GM23338 (cell line): ENCODE results near the gene HS1BP3. TPM values are rescaled to one million over a fixed set of nuclear protein-coding genes. Genes with fewer than 3 reads are reported as not detected.

Source experiments
- ATAC-seq: fragments of 200-7000 bp; cut with Tn5 transposase; 3 replicates; pipeline ENCODE4 v1.9.1; 2020
- DNase-seq: peaks from one replicate; pipeline ENCODE4 v3.0.0-alpha.2; 2015; ENCODE audit warnings: low spot score
- H2AFZ ChIP-seq: fragments of 200-600 bp; sonication (generic); 2 replicates; pipeline ENCODE4 v1.8.0; 2016; ENCODE audit warnings: antibody characterized with exemption, mild to moderate bottlenecking, moderate library complexity
- H3F3A ChIP-seq: fragments of 200-600 bp; sonication (generic); replicated peaks from 2 replicates; pipeline ENCODE4 v1.8.0; 2017; ENCODE audit warnings: antibody characterized with exemption, mixed run types, low read depth
- H3K27ac ChIP-seq: fragments of 200-600 bp; sonication (generic); 2 replicates; pipeline ENCODE4 v1.6.1; 2016; ENCODE audit warnings: low read depth
- H3K27me3 ChIP-seq: fragments of 200-600 bp; sonication (generic); 2 replicates; pipeline ENCODE4 v1.8.0; 2016; ENCODE audit warnings: mild to moderate bottlenecking, mixed run types, moderate library complexity; ENCODE audit not compliant: insufficient read depth
- H3K36me3 ChIP-seq: fragments of 200-600 bp; sonication (generic); 2 replicates; pipeline ENCODE4 v1.8.0; 2016; ENCODE audit warnings: mild to moderate bottlenecking; ENCODE audit not compliant: insufficient read depth
- H3K4me1 ChIP-seq: fragments of 200-600 bp; sonication (generic); 2 replicates; pipeline ENCODE4 v1.8.0; 2016; ENCODE audit warnings: mild to moderate bottlenecking, moderate library complexity; ENCODE audit not compliant: insufficient read depth
- H3K4me2 ChIP-seq: fragments of 200-600 bp; sonication (generic); 2 replicates; pipeline ENCODE4 v1.7.1; 2017; ENCODE audit warnings: mixed run types
- H3K4me3 ChIP-seq: fragments of 200-600 bp; sonication (generic); 2 replicates; pipeline ENCODE4 v1.6.1; 2016; ENCODE audit warnings: mixed run types
- H3K79me2 ChIP-seq: fragments of 200-600 bp; sonication (generic); replicated peaks from 2 replicates; pipeline ENCODE4 v1.8.0; 2017; ENCODE audit warnings: mild to moderate bottlenecking; ENCODE audit not compliant: insufficient read depth
- H3K9me2 ChIP-seq: fragments of 200-600 bp; sonication (generic); 2 replicates; pipeline ENCODE4 v1.8.0; 2017; ENCODE audit not compliant: insufficient read depth
- H4K20me1 ChIP-seq: fragments of 200-600 bp; sonication (generic); replicated peaks from 2 replicates; pipeline ENCODE4 v1.8.0; 2017; ENCODE audit warnings: mild to moderate bottlenecking; ENCODE audit not compliant: insufficient read depth
- H3K27ac Mint-ChIP-seq: 2 replicates; pipeline ENCODE4 v1.8.0; 2020; ENCODE audit warnings: inconsistent platforms, mild to moderate bottlenecking, moderate library complexity, mixed read lengths
- H3K27me3 Mint-ChIP-seq: 3 replicates; pipeline ENCODE4 v1.8.0; 2022; ENCODE audit warnings: low read depth, mild to moderate bottlenecking, moderate library complexity, mixed read lengths, inconsistent platforms; ENCODE audit not compliant: insufficient read depth, poor library complexity
- H3K36me3 Mint-ChIP-seq: 3 replicates; pipeline ENCODE4 v1.8.0; 2021; ENCODE audit warnings: low read depth, mild to moderate bottlenecking, inconsistent platforms, moderate library complexity, mixed read lengths
- H3K4me1 Mint-ChIP-seq: 3 replicates; pipeline ENCODE4 v1.8.0; 2020; ENCODE audit warnings: mild to moderate bottlenecking, inconsistent platforms, mixed read lengths
- H3K4me3 Mint-ChIP-seq: 3 replicates; pipeline ENCODE4 v1.8.0; 2021; ENCODE audit warnings: moderate library complexity, mild to moderate bottlenecking, inconsistent platforms, mixed read lengths
- H3K9me3 Mint-ChIP-seq: 3 replicates; pipeline ENCODE4 v1.8.0; 2020; ENCODE audit warnings: moderate library complexity, mild to moderate bottlenecking, inconsistent platforms, mixed read lengths
- STAT1 ChIP-seq: IDR thresholded peaks from one replicate; pipeline ENCODE4 v1.6.1; 2016; ENCODE audit warnings: antibody characterized with exemption; ENCODE audit not compliant: unreplicated experiment
- polyA plus RNA-seq: library from polyadenylated mRNA; unstranded; fragments of >200 nt; fragmentation: Nextera tagmentation; extraction: Ambion mirVana; gene quantifications from 2 replicates; pipeline ENCODE4 v1.2.1, GENCODE V29; 2016
- total RNA-seq: library from RNA; depleted of rRNA; stranded (reverse); fragments of >200 nt; shearing (Covaris generic); gene quantifications from 2 replicates; pipeline ENCODE4 v1.2.3, GENCODE V29; 2014
- TF ChIP-seq, protein P1 (sequence below): IDR thresholded peaks from 2 replicates; pipeline ENCODE4 v1.6.1; 2016; ENCODE audit warnings: antibody characterized with exemption
- TF ChIP-seq, protein P2 (sequence below): fragments of 250-450 bp; sonication (Bioruptor Pico); IDR thresholded peaks from 2 replicates; pipeline ENCODE4 v1.5.0; 2020; ENCODE audit warnings: mild to moderate bottlenecking, moderate library complexity

The HS1BP3 gene
- total and polyA plus RNA-seq, 2 experiments from 2014 or later = 7.2 to 15.0 TPM

DNA sequence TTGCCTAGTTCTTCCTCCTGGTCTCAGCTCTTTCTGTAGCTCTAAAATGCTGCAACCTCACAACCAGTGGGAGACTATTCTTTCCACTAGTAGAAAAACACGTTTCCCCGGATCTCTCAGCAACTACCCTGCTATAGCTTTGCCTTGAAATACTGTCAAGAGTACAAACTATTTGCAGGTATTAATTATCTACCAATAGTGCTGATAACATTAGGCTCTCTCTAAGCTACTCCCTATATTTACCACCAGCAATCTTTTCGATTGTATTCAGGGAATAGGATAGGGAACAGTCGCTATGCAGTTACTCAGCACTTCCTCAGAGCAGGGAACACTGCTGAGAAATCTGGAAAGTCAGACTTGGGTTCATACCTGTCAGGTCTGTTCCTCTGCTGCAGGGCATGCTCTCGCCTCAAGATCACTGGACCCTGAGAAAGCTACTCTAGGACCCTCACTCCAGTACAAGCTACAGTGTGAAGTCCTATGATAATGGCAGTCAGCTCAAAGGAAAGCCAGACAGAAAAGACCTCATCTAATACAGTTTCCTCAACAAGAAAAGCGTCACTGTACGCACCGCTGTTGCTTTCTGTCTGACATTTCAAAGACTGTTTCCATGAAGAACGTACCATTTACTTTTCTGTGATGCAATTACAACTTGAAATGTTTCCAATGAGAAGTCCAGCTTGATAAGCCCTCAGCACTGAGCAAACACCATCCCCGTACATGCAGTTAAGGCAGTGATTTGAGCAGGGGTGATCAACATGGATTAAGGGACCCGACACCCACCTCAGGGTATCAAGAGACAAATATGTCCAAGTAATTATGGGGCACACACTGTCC, 38.7 kb upstream of the HS1BP3 start:
- no peak for ATAC-seq
- no peak overlapping the region for H3K4me2 ChIP-seq
- peaks cover 12% of the 10 kb centered on the region; the same call in 2 of the 3 replicates for H3K36me3 Mint-ChIP-seq

More for the DNA sequence above, 38.7 kb upstream of the HS1BP3 start:
- Histone ChIP-seq H3K79me2 (no peaks in the 10 kb centered on the region), H3K27me3 (no peaks in the 10 kb centered on the region), H3K4me3 (no peak overlapping the region), H3K9me2 (no peaks in the 10 kb centered on the region), H3F3A (no peaks in the 10 kb centered on the region), H4K20me1 (no peaks in the 10 kb centered on the region; the same call in 1 of the 2 replicates), H3K36me3 (no peaks in the 10 kb centered on the region; the same call in 1 of the 2 replicates), H3K27ac (no peak overlapping the region), H2AFZ (no peak overlapping the region), H3K4me1 (no peaks in the 10 kb centered on the region)
- TF ChIP-seq, protein P1, sequence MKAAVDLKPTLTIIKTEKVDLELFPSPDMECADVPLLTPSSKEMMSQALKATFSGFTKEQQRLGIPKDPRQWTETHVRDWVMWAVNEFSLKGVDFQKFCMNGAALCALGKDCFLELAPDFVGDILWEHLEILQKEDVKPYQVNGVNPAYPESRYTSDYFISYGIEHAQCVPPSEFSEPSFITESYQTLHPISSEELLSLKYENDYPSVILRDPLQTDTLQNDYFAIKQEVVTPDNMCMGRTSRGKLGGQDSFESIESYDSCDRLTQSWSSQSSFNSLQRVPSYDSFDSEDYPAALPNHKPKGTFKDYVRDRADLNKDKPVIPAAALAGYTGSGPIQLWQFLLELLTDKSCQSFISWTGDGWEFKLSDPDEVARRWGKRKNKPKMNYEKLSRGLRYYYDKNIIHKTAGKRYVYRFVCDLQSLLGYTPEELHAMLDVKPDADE = no peak
- TF ChIP-seq, protein P2, sequence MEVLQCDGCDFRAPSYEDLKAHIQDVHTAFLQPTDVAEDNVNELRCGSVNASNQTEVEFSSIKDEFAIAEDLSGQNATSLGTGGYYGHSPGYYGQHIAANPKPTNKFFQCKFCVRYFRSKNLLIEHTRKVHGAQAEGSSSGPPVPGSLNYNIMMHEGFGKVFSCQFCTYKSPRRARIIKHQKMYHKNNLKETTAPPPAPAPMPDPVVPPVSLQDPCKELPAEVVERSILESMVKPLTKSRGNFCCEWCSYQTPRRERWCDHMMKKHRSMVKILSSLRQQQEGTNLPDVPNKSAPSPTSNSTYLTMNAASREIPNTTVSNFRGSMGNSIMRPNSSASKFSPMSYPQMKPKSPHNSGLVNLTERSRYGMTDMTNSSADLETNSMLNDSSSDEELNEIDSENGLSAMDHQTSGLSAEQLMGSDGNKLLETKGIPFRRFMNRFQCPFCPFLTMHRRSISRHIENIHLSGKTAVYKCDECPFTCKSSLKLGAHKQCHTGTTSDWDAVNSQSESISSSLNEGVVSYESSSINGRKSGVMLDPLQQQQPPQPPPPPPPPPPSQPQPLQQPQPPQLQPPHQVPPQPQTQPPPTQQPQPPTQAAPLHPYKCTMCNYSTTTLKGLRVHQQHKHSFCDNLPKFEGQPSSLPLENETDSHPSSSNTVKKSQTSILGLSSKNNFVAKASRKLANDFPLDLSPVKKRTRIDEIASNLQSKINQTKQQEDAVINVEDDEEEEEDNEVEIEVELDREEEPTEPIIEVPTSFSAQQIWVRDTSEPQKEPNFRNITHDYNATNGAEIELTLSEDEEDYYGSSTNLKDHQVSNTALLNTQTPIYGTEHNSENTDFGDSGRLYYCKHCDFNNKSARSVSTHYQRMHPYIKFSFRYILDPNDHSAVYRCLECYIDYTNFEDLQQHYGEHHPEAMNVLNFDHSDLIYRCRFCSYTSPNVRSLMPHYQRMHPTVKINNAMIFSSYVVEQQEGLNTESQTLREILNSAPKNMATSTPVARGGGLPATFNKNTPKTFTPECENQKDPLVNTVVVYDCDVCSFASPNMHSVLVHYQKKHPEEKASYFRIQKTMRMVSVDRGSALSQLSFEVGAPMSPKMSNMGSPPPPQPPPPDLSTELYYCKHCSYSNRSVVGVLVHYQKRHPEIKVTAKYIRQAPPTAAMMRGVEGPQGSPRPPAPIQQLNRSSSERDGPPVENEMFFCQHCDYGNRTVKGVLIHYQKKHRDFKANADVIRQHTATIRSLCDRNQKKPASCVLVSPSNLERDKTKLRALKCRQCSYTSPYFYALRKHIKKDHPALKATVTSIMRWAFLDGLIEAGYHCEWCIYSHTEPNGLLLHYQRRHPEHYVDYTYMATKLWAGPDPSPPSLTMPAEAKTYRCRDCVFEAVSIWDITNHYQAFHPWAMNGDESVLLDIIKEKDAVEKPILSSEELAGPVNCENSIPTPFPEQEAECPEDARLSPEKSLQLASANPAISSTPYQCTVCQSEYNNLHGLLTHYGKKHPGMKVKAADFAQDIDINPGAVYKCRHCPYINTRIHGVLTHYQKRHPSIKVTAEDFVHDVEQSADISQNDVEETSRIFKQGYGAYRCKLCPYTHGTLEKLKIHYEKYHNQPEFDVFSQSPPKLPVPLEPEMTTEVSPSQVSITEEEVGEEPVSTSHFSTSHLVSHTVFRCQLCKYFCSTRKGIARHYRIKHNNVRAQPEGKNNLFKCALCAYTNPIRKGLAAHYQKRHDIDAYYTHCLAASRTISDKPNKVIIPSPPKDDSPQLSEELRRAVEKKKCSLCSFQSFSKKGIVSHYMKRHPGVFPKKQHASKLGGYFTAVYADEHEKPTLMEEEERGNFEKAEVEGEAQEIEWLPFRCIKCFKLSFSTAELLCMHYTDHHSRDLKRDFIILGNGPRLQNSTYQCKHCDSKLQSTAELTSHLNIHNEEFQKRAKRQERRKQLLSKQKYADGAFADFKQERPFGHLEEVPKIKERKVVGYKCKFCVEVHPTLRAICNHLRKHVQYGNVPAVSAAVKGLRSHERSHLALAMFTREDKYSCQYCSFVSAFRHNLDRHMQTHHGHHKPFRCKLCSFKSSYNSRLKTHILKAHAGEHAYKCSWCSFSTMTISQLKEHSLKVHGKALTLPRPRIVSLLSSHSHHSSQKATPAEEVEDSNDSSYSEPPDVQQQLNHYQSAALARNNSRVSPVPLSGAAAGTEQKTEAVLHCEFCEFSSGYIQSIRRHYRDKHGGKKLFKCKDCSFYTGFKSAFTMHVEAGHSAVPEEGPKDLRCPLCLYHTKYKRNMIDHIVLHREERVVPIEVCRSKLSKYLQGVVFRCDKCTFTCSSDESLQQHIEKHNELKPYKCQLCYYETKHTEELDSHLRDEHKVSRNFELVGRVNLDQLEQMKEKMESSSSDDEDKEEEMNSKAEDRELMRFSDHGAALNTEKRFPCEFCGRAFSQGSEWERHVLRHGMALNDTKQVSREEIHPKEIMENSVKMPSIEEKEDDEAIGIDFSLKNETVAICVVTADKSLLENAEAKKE (CRISPR knock-in tag) = no peak
- TF ChIP-seq STAT1 = no peak
- Mint-ChIP-seq H3K4me1 (no peaks in the 10 kb centered on the region), H3K27me3 (no peaks in the 10 kb centered on the region), H3K4me3 (no peak overlapping the region), H3K27ac (no peak overlapping the region), H3K9me3 (no peaks in the 10 kb centered on the region)
- no peak for DNase-seq
